ENCODE measurements around the gene KBTBD7. TPM values are rescaled to one million over a fixed set of nuclear protein-coding genes. Genes with fewer than 3 reads are reported as not detected.

The KBTBD7 gene
- total and polyA plus RNA-seq, 2 of the 8 experiments (the other 6 are each of a cell fraction or from before 2014, with no cell fraction given), result 10.2 to 17.4 TPM

DNA sequence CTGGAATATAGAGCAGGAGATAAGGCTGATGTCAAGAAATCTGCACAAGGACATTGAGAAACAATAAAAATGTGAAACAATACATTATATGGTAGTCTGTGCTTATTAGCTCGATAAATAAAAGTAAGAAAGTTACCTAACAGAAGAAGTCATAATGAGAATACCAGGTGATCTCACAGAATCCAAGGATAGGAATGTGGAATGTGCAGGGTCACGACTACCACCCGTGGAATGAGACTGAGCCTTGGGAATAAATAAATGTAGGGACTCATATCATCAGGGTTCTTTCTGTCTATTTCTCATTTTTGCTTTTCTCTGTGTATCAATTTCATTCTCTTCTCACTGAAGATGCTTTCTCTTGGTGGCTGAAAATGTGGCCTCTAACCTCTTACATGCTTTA is 26.0 kb upstream of the KBTBD7 start (continued):
- no peak for TF ChIP-seq CHD2 (IDR thresholded peaks at IDR 0.05; ENCODE audit: low read length)
- TF ChIP-seq HDAC6 (IDR thresholded peaks at IDR 0.05; ENCODE audit: low read depth, low read length), result no peak
- no peak for TF ChIP-seq CTCF (IDR thresholded peaks at IDR 0.05; ENCODE audit: control extremely low read depth in 1 of 3, insufficient read depth in 1 of 3, low read depth in 1 of 3, low read length in 3 of 3)
- TF ChIP-seq SRF (IDR thresholded peaks at IDR 0.05; ENCODE audit: low read depth, low read length), result no peak
